Erythroblast (primary cell): Measurements from ENCODE around the gene MYEOV.

Experiments
- GATA1 ChIP-seq: IDR thresholded peaks from 2 replicates; pipeline ENCODE4 v1.6.1; 2011; ENCODE audit warnings: low read depth, mild to moderate bottlenecking, control low read depth, low read length, moderate library complexity
- POLR2A ChIP-seq: IDR thresholded peaks from 2 replicates; pipeline ENCODE4 v1.6.1; 2011; ENCODE audit warnings: mild to moderate bottlenecking, low read length

GRCh38 chr11:69288883-69289242 lies 5.1 kb upstream of the MYEOV start:
- TF ChIP-seq POLR2A (no peak), GATA1 (no peak)
